ENCODE results near the gene MMRN2. TPM values are rescaled to one million over a fixed set of nuclear protein-coding genes. Genes with fewer than 3 reads are reported as not detected.

The MMRN2 gene
- total RNA-seq, 1 donor from 2014 or later = 0.27 TPM

DNA sequence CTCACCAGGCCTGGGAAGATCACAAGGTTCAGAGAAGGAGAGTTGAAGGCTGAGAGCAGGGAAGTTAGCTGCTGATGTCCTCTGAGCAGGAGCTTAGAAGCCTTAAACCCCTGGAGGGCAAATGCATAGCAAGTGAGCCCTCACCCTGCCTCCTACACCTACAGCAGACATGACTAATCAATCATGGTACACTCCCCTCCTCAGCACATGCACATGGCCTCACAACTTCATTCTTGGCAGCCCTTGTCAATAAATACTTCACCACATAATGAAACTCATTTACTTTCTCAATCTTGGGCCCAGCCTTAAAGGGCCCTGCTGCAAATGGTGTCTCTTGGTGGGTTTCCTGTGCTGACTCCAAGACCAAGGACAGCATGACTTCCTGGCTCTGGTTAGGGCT is 12.9 kb downstream of the MMRN2 start:
- intact Hi-C loops (cut with micrococcal nuclease) = no loop called here
- TF ChIP-seq, protein P1, sequence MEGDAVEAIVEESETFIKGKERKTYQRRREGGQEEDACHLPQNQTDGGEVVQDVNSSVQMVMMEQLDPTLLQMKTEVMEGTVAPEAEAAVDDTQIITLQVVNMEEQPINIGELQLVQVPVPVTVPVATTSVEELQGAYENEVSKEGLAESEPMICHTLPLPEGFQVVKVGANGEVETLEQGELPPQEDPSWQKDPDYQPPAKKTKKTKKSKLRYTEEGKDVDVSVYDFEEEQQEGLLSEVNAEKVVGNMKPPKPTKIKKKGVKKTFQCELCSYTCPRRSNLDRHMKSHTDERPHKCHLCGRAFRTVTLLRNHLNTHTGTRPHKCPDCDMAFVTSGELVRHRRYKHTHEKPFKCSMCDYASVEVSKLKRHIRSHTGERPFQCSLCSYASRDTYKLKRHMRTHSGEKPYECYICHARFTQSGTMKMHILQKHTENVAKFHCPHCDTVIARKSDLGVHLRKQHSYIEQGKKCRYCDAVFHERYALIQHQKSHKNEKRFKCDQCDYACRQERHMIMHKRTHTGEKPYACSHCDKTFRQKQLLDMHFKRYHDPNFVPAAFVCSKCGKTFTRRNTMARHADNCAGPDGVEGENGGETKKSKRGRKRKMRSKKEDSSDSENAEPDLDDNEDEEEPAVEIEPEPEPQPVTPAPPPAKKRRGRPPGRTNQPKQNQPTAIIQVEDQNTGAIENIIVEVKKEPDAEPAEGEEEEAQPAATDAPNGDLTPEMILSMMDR (IDR thresholded peaks at IDR 0.05) = no peak
- ATAC-seq (ENCODE audit: low read depth) = no peak
- Mint-ChIP-seq H3K27me3 (peaks cover 5% of the 10 kb centered on the region), H3K4me3 (no peak overlapping the region), H3K27ac (no peak overlapping the region), H3K36me3 (ENCODE audit: low read depth) (no peaks in the 10 kb centered on the region), H3K4me1 (peaks cover 1% of the 10 kb centered on the region), H3K9me3 (no peaks in the 10 kb centered on the region)
- DNase-seq = no peak
- ChIA-PET CTCF (no interaction called here), POLR2A (no interaction called here)

DNA sequence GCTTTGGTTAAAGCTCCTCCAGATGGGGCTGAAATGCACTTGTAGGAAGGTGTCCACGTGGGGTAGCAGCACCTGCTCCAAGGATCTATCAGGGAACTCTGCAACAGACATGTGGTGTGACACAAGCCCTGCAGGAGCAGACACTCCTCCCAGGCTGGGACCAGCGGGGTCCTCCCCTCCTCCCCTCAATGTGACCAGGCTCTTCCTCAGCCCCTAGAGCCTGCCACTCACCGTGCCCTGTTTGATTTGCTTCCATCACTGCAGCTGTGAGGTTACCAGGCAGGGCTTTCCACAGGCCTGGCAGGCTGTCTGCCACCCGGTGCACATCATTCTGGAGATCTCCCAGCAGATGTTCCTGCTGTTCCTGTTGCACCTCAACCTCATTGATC is 13.4 kb downstream of the MMRN2 start:
- H3K4me1 Mint-ChIP-seq = peaks cover 4% of the 10 kb centered on the region
- POLR2A ChIA-PET = no interaction called here
- peaks cover 5% of the 10 kb centered on the region for H3K27me3 Mint-ChIP-seq
- H3K36me3 Mint-ChIP-seq (ENCODE audit: low read depth) = no peaks in the 10 kb centered on the region
- H3K27ac Mint-ChIP-seq = no peak overlapping the region
- H3K4me3 Mint-ChIP-seq = no peak overlapping the region
- ATAC-seq (ENCODE audit: low read depth) = no peak
- CTCF ChIA-PET = no interaction called here
- intact Hi-C loops (cut with micrococcal nuclease) = no loop called here
- TF ChIP-seq, protein P1 (IDR thresholded peaks at IDR 0.05) = no peak
- DNase-seq = no peak
- H3K9me3 Mint-ChIP-seq = no peaks in the 10 kb centered on the region

DNA sequence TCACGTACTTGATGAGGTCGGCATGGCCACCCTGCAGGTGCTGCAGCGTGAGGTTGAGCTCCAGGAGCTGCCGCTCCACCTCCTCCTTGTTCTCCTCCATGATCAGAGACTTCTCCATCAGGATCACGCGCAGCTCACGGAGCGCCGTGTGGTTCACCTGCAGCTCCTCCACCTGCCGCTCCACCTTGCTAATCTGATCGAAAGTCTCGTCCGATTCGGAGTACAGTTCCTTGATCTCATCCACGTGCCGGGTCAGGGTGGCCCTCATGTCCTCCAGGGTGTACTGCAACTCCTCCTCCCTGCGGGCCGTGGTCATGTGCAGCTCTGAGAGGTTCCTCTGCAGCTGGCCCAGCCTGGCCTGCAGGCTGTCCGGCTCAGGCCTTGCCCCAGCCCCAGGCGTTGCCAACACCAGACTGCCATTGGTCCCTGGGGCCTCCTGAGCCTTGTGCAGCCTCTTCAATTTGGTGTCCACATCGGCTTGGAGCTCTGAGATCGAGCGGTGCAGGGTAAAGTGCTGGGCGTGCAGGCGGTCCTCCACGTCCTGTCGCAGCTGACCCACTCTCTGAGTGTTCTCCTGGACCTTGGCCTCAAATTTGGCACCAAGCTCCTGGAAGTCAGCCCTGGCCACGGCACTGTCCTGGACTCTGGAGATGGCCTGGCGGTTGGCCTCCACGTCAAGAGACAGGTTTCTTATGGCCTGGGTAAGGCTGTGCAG is 13.9 kb downstream of the MMRN2 start:
- ChIA-PET POLR2A (no interaction called here), CTCF (no interaction called here)
- no peaks in the 10 kb centered on the region for H3K9me3 Mint-ChIP-seq
- TF ChIP-seq, protein P1 (IDR thresholded peaks at IDR 0.05) = no peak
- peaks cover 5% of the 10 kb centered on the region for H3K27me3 Mint-ChIP-seq
- intact Hi-C loops (cut with micrococcal nuclease) = no loop called here
- ATAC-seq (ENCODE audit: low read depth) = no peak
- H3K27ac Mint-ChIP-seq = no peak overlapping the region
- H3K36me3 Mint-ChIP-seq (ENCODE audit: low read depth) = no peaks in the 10 kb centered on the region
- peaks cover 4% of the 10 kb centered on the region for H3K4me1 Mint-ChIP-seq
- H3K4me3 Mint-ChIP-seq = no peak overlapping the region
- DNase-seq = no peak

DNA sequence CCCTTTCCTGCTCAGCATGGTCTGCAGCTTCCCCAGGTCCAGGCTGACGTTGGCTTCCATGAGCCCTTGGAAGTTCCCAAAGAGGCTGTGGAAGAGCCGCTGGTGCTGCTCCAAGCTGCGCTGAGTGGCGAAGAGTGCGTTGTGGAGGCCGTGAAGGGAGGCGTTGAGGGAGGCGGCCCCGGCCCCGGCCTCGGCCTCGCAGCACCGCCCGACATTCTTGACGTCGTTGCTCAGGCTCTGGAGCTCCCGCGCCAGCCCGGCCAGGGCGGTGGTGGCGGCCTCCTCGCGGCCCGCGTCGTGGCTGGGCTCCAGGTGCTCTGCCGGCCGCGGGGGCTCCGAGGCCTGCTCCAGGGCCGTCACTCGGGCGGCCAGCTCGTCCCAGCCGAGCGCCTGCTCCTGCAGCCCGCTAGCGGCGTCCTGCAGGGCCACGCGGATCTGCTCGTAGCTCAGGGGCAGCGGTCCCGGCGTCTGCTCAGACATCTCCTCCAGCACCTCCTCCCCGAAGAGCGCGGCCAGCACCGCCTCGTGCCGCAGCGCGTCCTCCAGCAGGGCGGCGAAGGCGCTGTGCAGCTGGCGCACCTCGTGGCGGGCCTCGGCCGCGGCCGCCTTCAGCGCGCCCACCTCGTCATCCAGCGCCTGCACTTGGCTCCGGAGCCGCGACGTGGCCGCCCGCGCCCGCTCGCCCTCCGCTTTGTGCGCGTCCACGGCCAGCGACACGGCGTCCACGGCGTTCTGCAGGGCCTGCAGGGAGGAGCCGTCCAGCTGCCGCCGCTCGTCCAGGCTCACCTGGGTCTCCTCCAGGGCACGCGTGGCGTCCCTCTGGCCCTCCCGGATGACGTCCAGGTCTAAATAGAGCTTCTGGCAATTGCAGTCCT is 14.7 kb downstream of the MMRN2 start:
- no peak for ATAC-seq (ENCODE audit: low read depth)
- H3K4me3 Mint-ChIP-seq = no peak overlapping the region
- TF ChIP-seq, protein P1 (IDR thresholded peaks at IDR 0.05) = no peak
- DNase-seq = no peak
- peaks cover 4% of the 10 kb centered on the region for H3K4me1 Mint-ChIP-seq
- H3K9me3 Mint-ChIP-seq = no peaks in the 10 kb centered on the region
- ChIA-PET CTCF (no interaction called here), POLR2A (no interaction called here)
- intact Hi-C loops (cut with micrococcal nuclease) = no loop called here
- H3K27me3 Mint-ChIP-seq = peaks cover 5% of the 10 kb centered on the region
- H3K36me3 Mint-ChIP-seq (ENCODE audit: low read depth) = no peaks in the 10 kb centered on the region
- H3K27ac Mint-ChIP-seq = no peak overlapping the region

DNA sequence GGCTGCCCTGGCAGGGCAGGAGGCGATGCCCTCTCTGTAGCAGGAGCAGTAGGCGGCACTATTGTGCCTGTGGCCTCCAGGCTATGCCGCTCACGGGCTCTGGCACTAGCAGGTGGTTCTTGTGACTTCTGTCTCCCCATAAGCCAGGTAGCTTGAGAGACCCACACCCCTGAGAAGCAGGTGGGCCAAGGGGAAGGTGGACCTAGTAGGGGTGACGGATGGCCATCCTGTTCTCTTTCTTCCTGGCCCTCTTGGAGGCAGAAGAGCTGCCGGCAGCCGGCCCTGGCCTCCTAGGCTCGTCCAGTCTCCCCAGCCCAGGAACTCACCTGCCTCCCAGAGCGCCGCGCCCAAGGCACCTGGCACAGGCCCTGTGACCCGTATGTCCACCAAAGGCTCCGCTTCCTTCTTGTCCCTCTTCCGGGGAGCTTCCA is 15.4 kb downstream of the MMRN2 start:
- no peak for DNase-seq
- Mint-ChIP-seq H3K4me3 (no peak overlapping the region), H3K9me3 (no peaks in the 10 kb centered on the region), H3K36me3 (ENCODE audit: low read depth) (no peaks in the 10 kb centered on the region), H3K27me3 (peaks cover 5% of the 10 kb centered on the region), H3K27ac (no peak overlapping the region), H3K4me1 (peaks cover 4% of the 10 kb centered on the region)
- intact Hi-C loops (cut with micrococcal nuclease) = no loop called here
- no peak for ATAC-seq (ENCODE audit: low read depth)
- POLR2A ChIA-PET = no interaction called here
- CTCF ChIA-PET = no interaction called here
- TF ChIP-seq, protein P1 (IDR thresholded peaks at IDR 0.05) = no peak

All from activated B cell treated with CpG ODN at 0.5 μM for 24 hours (primary cell).